IMR-90 (cell line): ENCODE data around the gene CCDC63. TPM values are rescaled to one million over a fixed set of nuclear protein-coding genes. Genes with fewer than 3 reads are reported as not detected.

Experiments used
- ATAC-seq: fragments of 200-7000 bp; cut with Tn5 transposase; 2 replicates; pipeline ENCODE4 v1.9.1; 2020; ENCODE audit warnings: low read depth, mild to moderate bottlenecking, moderate library complexity
- BruUV-seq: library from RNA; stranded (reverse); fragments of 400-500 nt; replicated peaks from 2 replicates; lab custom pipeline; 2021; lab: Mats Ljungman, UMichigan
- CTCF ChIA-PET: fragments of 300-600 bp; formaldehyde crosslinking; extraction: SDS; loops from one replicate; lab custom pipeline; 2021; ENCODE audit warnings: antibody characterized with exemption; lab: Yijun Ruan, JAX
- POLR2A ChIA-PET: fragments of 300-600 bp; sonication (Branson Sonifier 250); formaldehyde crosslinking; loops from one replicate; lab custom pipeline; 2022; ENCODE audit warnings: antibody characterized with exemption; ENCODE audit not compliant: unreplicated experiment; lab: Charles Lee
- DNase-seq: peaks from one replicate; pipeline ENCODE4 v3.0.0; 2013
- H2AFZ ChIP-seq: replicated peaks from 2 replicates; pipeline ENCODE3; 2013; ENCODE audit warnings: low read length, mild to moderate bottlenecking; ENCODE audit not compliant: poor library complexity
- H2AK5ac ChIP-seq: 2 replicates; pipeline ENCODE4 v1.6.1; 2013; ENCODE audit warnings: low read depth, low read length, inconsistent platforms
- H2AK9ac ChIP-seq: replicated peaks from 2 replicates; pipeline ENCODE3; 2013; ENCODE audit warnings: mild to moderate bottlenecking, low read depth, low read length, moderate library complexity; ENCODE audit not compliant: poor library complexity
- H2BK120ac ChIP-seq: 2 replicates; pipeline ENCODE4 v1.6.1; 2013; ENCODE audit warnings: low read depth, low read length, inconsistent platforms
- H2BK15ac ChIP-seq: 3 replicates; pipeline ENCODE4 v1.6.1; 2013; ENCODE audit warnings: low read depth, low read length, inconsistent platforms
- H2BK20ac ChIP-seq: 2 replicates; pipeline ENCODE4 v1.6.1; 2013; ENCODE audit warnings: low read depth, mild to moderate bottlenecking, inconsistent platforms, low read length, moderate library complexity
- H2BK5ac ChIP-seq: 2 replicates; pipeline ENCODE4 v1.6.1; 2013; ENCODE audit warnings: mild to moderate bottlenecking, low read depth, low read length, inconsistent platforms; ENCODE audit not compliant: poor library complexity, severe bottlenecking
- H3K14ac ChIP-seq: replicated peaks from 2 replicates; pipeline ENCODE4 v1.6.1; 2013; ENCODE audit warnings: low read depth, low read length, inconsistent platforms
- H3K18ac ChIP-seq: 2 replicates; pipeline ENCODE4 v1.6.1; 2013; ENCODE audit warnings: low read depth, low read length, control low read depth
- H3K23ac ChIP-seq: 2 replicates; pipeline ENCODE4 v1.6.1; 2013; ENCODE audit warnings: low read depth, low read length, inconsistent platforms
- H3K27ac ChIP-seq: 2 replicates; pipeline ENCODE4 v1.5.1; 2013; ENCODE audit warnings: mild to moderate bottlenecking, control low read depth, low read length; ENCODE audit not compliant: insufficient read depth
- H3K27me3 ChIP-seq: 2 replicates; pipeline ENCODE4 v1.6.1; 2013; ENCODE audit warnings: low read length; ENCODE audit not compliant: control insufficient read depth, insufficient read depth
- H3K36me3 ChIP-seq: 2 replicates; pipeline ENCODE4 v1.6.1; 2013; ENCODE audit warnings: low read length, mixed read lengths; ENCODE audit not compliant: control insufficient read depth, insufficient read depth
- H3K4ac ChIP-seq: 2 replicates; pipeline ENCODE4 v1.6.1; 2013; ENCODE audit warnings: low read depth, low read length, inconsistent platforms
- H3K4me1 ChIP-seq: 2 replicates; pipeline ENCODE4 v1.6.1; 2013; ENCODE audit warnings: low read length, mixed read lengths; ENCODE audit not compliant: control insufficient read depth, insufficient read depth
- H3K4me2 ChIP-seq: 2 replicates; pipeline ENCODE4 v1.6.1; 2013; ENCODE audit warnings: low read depth, mild to moderate bottlenecking, control low read depth, low read length, moderate library complexity
- H3K4me3 ChIP-seq: 2 replicates; pipeline ENCODE4 v1.5.1; 2013; ENCODE audit warnings: low read depth, mild to moderate bottlenecking, control low read depth, low read length, moderate library complexity; ENCODE audit not compliant: insufficient read depth
- H3K56ac ChIP-seq: 2 replicates; pipeline ENCODE4 v1.6.1; 2013; ENCODE audit warnings: low read length, inconsistent platforms; ENCODE audit not compliant: insufficient read depth; ENCODE audit errors: extremely low read depth
- H3K79me1 ChIP-seq, 2 experiments: 2 replicates each; pipeline ENCODE4 v1.6.1; 2013; ENCODE audit warnings: low read length in 2 of 2, inconsistent platforms in 1 of 2, low read depth in 1 of 2
- H3K9ac ChIP-seq: 2 replicates; pipeline ENCODE4 v1.6.1; 2013; ENCODE audit warnings: low read depth, low read length, control low read depth
- H3K9me1 ChIP-seq: 2 replicates; pipeline ENCODE4 v1.6.1; 2013; ENCODE audit warnings: low read length, inconsistent platforms; ENCODE audit not compliant: insufficient read depth
- H3K9me3 ChIP-seq: 2 replicates; pipeline ENCODE4 v1.6.1; 2013; ENCODE audit warnings: low read length; ENCODE audit not compliant: control insufficient read depth, insufficient read depth
- H4K20me1 ChIP-seq: 2 replicates; pipeline ENCODE4 v1.6.1; 2013; ENCODE audit warnings: low read length, inconsistent platforms; ENCODE audit not compliant: insufficient read depth
- H4K5ac ChIP-seq: 2 replicates; pipeline ENCODE4 v1.6.1; 2013; ENCODE audit warnings: mild to moderate bottlenecking, low read depth, low read length, control low read depth
- H4K8ac ChIP-seq, 2 experiments: 2 replicates each; pipeline ENCODE4 v1.6.1; 2013; ENCODE audit warnings: low read depth in 2 of 2, low read length in 2 of 2, control low read depth in 1 of 2, inconsistent platforms in 1 of 2
- H4K91ac ChIP-seq: 2 replicates; pipeline ENCODE4 v1.6.1; 2013; ENCODE audit warnings: low read depth, low read length, inconsistent platforms; ENCODE audit not compliant: insufficient read depth
- BHLHE40 ChIP-seq: fragments of 150-350 bp; IDR thresholded peaks from 2 replicates; pipeline ENCODE4 v1.6.1; 2016; ENCODE audit warnings: mild to moderate bottlenecking, low read depth, low read length
- CHD1 ChIP-seq: IDR thresholded peaks from 2 replicates; pipeline ENCODE4 v1.6.1; 2012; ENCODE audit warnings: low read depth, low read length, improper control_type of control experiment
- NFE2L2 ChIP-seq: fragments of 150-350 bp; IDR thresholded peaks from 2 replicates; pipeline ENCODE4 v1.6.1; 2016; ENCODE audit warnings: low read depth, mild to moderate bottlenecking, low read length
- RAD21 ChIP-seq: IDR thresholded peaks from 2 replicates; pipeline ENCODE4 v1.6.1; 2012; ENCODE audit warnings: low read length, improper control_type of control experiment
- RFX5 ChIP-seq: IDR thresholded peaks from 2 replicates; pipeline ENCODE4 v1.8.0; 2012; ENCODE audit warnings: low read depth, mild to moderate bottlenecking, low read length, moderate library complexity
- WGBS, 2 experiments: methylation state at CpG; one replicate each; pipeline versions ENCODE4 v1.1.5 to v1.1.7; 2013; ENCODE audit warnings: missing lambda C conversion rate in 2 of 2; ENCODE audit not compliant: insufficient read length in 1 of 2; ENCODE audit errors: extremely low coverage in 2 of 2; 5-methylcytosine and 5-hydroxymethylcytosine counted together
- dilution Hi-C: fragments of 300-500 bp; cut with HindIII; formaldehyde crosslinking; loops from one replicate; pipeline ENCODE4 v1.14.3; 2018; ENCODE audit warnings: low sequenced_read_pairs; ENCODE audit not compliant: unreplicated experiment
- in situ Hi-C: fragments of 300-500 bp; cut with MboI; formaldehyde crosslinking; loops from 3 replicates; pipeline ENCODE4 v1.14.3; 2019; ENCODE audit warnings: low sequenced_read_pairs, inconsistent platforms, mixed read lengths
- intact Hi-C: fragments of 100-400 bp; cut with micrococcal nuclease; formaldehyde crosslinking; loops from 2 replicates; pipeline ENCODE4 v1.10.0; 2022
- polyA plus RNA-seq, 3 experiments: library from polyadenylated mRNA; depleted of rRNA; stranded (reverse); fragments of >200 nt; gene quantifications; 2 replicates each; pipeline ENCODE4 v1.2.3, GENCODE V29; 2012; ENCODE audit warnings: low replicate concordance in 1 of 3
- total RNA-seq: library from RNA; depleted of rRNA; stranded (reverse); fragments of >200 nt; gene quantifications from 2 replicates; pipeline ENCODE4 v1.2.3, GENCODE V29; 2012

CCDC63 gene
- total and polyA plus RNA-seq, 2 of the 4 experiments (the other 2 are of a cell fraction): not detected

DNA sequence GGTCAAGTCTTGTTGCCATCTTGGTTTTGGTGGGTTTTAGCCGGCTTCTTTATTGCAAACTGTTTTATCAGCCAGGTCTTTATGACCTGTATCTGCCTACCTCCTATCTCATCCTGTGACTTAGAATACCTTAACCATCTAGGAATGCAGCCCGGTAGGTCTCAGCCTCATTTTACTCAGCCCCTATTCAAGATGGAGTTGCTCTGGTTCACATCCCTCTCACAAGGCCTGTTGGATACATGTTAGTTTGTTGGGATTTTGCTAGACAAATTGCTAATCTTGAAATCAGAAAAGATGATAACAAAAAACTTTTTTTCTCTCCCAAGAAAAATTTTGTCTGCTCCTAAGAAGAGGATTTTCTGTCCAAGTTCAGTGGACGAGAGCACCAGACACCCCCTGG, 27.6 kb upstream of the CCDC63 start:
- POLR2A ChIA-PET: no interaction called here

More for the DNA sequence above, 27.6 kb upstream of the CCDC63 start:
- Histone ChIP-seq H2BK5ac (no peak overlapping the region), H3K4ac (no peak overlapping the region), H2AK5ac (no peak overlapping the region), H3K4me2 (no peak overlapping the region), H4K8ac (no peak overlapping the region), H3K56ac (no peak overlapping the region), H2BK20ac (no peak overlapping the region), H3K79me1 (no peaks in the 10 kb centered on the region), H3K14ac (no peak overlapping the region), H3K9me1 (no peaks in the 10 kb centered on the region), H2AK9ac (no peak overlapping the region), H4K5ac (no peak overlapping the region), H2BK120ac (no peak overlapping the region), H3K36me3 (no peaks in the 10 kb centered on the region), H4K91ac (no peak overlapping the region), H2BK15ac (no peak overlapping the region), H3K4me3 (no peak overlapping the region), H3K4me1 (no peaks in the 10 kb centered on the region), H3K18ac (no peak overlapping the region), H3K23ac (no peak overlapping the region), H2AFZ (no peak overlapping the region), H3K9ac (no peak overlapping the region), H3K9me3 (no peaks in the 10 kb centered on the region), H3K27ac (no peak overlapping the region), H4K20me1 (no peaks in the 10 kb centered on the region), H3K27me3 (no peaks in the 10 kb centered on the region; the same call in 1 of the 2 replicates)
- DNase-seq (no peak), ATAC-seq (no peak)
- dilution Hi-C loops: no loop called here
- no CpG with 5 or more reads among the region's 3 CpGs for WGBS, 2 experiments
- TF ChIP-seq BHLHE40 (no peak), RFX5 (no peak), CHD1 (no peak), RAD21 (no peak), NFE2L2 (no peak)
- no TSS peak for BruUV-seq
- intact Hi-C loops: no loop called here
- in situ Hi-C loops: no loop called here
- CTCF ChIA-PET: no interaction called here
